Stimulated activated CD4-positive, alpha-beta T cell treated with anti-CD3 and anti-CD28 coated beads, TNF-alpha, amount 100 ng/mL, for 48 hours (primary cell): ENCODE measurements around the gene ABCC3.
"Not testable (repeated sequence)": the region's sequence is repeated elsewhere in the genome, so short reads cannot be mapped to it uniquely, and the experiment has no call there.

Source experiments
- DNase-seq, 3 donors: peaks; one replicate each; pipeline ENCODE4 v3.0.0-alpha.2; 2020; ENCODE audit warnings: low read depth in 3 of 3

Gene ABCC3

GRCh38 chr17:50666316-50666715, 31.6 kb downstream of the ABCC3 start:
- no peak for DNase-seq

DNA sequence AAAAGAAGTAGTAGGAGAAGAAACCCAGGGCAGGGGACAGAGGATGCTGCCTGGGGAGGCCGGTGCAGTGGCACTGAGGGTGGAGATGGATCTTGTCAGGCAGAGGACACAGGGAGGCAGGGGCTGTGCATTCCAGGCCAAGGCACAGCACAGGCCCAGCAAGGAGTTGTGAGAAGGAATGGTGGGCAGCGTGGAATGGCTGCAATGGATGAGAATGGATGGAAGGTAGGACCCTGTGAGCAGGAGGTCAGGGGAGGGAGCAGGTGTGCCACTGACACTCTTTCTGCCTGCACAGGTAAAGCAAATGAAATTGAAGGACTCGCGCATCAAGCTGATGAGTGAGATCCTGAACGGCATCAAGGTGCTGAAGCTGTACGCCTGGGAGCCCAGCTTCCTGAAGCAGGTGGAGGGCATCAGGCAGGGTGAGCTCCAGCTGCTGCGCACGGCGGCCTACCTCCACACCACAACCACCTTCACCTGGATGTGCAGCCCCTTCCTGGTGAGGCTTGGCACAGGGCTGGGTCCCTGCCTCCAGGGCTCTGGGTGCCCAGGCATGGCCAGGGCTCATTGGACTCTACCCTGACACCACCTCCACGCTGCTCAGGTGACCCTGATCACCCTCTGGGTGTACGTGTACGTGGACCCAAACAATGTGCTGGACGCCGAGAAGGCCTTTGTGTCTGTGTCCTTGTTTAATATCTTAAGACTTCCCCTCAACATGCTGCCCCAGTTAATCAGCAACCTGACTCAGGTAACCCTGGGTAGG, 32.8 kb downstream of the ABCC3 start:
- no peak for DNase-seq

DNA sequence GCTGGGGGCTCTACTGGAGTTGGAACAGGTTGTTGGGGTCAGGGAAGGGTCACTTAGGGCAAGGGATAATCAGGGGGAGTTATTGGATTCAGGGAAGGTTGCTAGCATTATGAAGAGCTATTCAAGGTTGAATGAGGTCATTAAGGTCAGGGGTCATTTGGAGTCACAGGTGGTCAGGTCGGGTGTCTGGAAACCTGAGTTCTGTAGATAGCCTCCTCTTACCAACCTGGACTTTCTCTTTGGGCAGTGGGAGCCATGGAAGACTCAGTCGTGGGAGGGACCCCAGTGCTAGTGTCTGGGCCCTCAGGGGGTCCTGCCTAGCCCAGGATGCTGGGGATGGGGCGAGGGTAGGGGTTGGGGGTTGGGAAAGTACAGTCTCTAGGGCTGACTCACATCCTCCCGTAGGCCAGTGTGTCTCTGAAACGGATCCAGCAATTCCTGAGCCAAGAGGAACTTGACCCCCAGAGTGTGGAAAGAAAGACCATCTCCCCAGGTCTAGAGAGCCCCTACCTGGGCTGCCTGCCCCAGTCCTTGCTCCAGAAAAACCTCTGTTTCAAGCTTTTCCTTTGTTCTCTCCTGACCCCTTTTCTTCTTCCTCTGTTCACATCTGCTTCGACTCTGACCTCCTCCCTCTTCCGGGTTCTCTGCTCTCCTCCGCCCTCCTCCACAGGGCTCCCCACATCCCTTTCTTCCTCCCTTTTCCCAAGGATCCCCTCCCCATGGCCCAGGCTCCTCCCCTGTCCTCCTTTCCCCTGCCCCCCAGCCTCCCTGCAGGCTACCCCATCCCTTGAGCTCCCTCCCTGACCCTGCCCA, 33.5 kb downstream of the ABCC3 start:
- DNase-seq, result no peak

DNA sequence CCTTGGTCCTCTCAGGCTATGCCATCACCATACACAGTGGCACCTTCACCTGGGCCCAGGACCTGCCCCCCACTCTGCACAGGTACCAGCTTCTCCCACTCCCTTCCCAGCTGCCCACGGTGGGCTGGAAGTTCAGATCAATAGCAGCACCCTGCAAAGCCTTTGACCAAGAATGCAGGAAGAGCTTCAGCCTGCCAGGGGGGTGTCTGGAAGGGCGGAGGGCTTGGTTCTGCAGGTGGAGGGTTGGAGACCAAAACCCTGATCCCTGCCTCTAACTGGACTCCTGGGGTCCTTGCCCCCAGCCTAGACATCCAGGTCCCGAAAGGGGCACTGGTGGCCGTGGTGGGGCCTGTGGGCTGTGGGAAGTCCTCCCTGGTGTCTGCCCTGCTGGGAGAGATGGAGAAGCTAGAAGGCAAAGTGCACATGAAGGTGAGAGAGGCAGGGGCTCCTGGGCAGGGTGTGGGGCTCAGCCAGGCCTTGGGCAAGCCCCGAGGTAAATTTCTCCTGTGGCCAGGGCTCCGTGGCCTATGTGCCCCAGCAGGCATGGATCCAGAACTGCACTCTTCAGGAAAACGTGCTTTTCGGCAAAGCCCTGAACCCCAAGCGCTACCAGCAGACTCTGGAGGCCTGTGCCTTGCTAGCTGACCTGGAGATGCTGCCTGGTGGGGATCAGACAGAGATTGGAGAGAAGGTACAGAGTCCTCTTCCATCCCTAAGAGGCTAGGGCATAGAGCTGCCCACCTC, 34.3 kb downstream of the ABCC3 start:
- DNase-seq, result no peak

DNA sequence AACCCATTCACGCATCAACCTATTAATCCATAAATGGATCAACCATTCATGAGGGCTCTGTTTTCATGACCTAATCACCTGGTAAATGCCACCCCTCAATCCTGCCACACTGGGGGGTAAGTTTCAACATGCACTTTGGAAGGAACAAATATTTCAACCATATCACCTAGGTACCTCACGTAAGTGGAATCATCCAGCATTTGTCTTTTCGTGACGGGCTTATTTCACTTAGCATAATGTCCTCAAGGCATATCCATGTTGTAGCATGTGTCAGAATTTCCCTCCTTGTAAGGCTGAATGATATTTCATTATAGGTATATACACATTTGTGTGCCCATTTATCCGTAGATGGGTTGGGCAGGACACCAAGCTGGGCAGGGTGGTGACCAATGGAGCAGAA, 37.4 kb downstream of the ABCC3 start:
- no peak for DNase-seq

DNA sequence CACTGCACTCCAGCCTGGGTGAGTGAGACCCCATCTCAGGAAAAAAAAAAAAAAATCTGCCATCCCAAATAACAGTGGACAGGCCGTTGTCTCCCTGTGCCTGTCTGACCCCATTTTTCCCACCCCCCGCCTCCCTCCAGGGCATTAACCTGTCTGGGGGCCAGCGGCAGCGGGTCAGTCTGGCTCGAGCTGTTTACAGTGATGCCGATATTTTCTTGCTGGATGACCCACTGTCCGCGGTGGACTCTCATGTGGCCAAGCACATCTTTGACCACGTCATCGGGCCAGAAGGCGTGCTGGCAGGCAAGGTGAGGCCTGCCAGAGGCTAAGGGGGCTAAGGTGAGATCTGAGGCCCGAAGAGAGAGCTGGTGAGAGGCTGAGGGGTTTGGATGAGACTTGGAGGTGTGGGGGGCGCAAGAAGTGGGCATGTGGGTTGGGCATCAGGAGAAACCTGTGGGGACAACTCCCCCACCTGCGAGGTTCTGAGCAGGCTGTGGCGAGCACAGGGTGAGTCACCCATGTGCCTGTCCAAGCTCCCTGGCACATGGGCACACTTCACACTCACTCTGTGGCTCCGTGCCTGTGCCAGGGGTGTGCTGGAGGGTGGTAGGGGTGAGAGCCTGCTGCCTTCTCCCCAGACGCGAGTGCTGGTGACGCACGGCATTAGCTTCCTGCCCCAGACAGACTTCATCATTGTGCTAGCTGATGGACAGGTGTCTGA, 38.3 kb downstream of the ABCC3 start:
- no peak for DNase-seq

DNA sequence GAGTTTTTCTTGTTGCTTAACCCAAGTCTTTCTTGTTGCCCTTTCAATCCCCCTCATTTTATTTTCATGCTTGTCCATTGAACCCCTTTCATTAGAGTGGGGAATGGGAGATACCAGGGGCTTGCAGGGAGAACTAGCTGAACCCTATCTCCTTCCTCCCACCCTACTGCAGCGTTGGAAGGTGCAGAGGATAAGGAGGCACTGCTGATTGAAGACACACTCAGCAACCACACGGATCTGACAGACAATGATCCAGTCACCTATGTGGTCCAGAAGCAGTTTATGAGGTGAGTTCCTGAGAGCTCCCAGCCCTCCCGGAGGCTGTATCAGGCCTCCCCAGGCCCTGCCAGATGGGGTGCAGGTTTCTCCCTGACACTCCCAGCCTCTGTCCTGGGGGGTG, 40.5 kb downstream of the ABCC3 start:
- no peak for DNase-seq

- DNase-seq, result no peak
Measured at GRCh38 chr17:50675627-50676026, 40.9 kb downstream of the ABCC3 start.

- DNase-seq, result no peak
Measured at GRCh38 chr17:50676065-50676975, 41.6 kb downstream of the ABCC3 start.

DNA sequence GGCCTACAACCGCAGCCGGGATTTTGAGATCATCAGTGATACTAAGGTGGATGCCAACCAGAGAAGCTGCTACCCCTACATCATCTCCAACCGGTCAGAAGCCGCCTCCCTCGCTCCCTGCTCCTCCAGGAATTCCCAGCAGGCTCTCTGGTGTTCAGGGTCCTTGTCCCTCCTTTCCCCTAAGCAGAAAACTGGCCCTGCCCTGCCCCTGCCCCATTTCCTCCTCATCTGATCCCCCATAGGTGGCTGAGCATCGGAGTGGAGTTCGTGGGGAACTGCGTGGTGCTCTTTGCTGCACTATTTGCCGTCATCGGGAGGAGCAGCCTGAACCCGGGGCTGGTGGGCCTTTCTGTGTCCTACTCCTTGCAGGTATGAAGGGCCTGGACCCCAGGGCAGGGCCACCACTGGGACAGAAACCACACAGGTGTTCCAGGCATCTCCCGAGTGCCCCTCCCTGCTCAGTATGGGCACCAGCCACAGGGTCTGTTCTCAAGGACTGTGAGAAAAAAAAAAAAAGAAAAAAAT, 43.2 kb downstream of the ABCC3 start:
- DNase-seq, result no peak

DNA sequence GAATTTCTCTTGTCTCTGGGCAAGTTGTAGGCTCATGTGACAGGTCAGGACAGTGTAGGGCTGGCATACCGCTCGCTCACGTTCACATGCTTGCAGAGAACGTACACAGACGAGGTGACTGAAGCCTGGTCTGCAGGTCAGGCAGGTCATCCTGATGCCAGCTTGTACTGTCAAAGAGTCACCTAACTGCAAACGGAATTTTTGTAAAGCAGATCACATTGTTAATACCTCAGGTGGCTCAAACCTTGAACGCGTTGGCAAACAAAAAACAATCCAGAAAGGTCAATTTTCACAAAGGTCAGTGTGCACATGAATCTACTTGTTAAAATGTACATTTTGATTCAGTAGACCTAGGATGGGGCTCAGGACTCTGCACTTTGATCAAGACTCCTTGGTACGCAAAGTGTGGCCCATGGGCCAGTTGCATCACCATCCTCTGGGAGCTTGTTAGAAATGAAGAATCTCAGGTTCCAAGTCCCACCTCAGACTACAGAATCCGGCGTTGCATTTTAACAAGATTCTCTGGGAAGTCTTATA, 44.4 kb downstream of the ABCC3 start:
- no peak for DNase-seq

DNA sequence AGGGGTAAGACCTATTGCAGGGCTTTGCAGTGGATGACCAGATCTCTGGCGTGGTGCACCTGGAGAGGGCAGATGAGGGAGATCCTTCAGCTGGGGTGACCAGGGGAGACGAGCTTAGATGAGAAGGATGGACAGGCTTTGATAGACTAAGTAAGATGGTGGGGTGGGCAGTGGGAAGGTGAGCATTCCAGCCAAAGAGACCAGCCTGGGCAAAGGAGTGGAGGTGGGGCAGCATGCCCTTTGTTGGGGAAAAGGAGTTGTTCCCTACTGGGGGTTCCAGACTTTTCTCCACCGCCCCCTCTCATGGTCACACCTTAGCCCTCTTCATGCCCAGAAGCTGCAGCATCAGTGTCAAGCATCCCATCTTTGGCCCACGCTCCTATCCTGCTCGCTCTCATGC, 45.4 kb downstream of the ABCC3 start:
- no peak for DNase-seq

DNA sequence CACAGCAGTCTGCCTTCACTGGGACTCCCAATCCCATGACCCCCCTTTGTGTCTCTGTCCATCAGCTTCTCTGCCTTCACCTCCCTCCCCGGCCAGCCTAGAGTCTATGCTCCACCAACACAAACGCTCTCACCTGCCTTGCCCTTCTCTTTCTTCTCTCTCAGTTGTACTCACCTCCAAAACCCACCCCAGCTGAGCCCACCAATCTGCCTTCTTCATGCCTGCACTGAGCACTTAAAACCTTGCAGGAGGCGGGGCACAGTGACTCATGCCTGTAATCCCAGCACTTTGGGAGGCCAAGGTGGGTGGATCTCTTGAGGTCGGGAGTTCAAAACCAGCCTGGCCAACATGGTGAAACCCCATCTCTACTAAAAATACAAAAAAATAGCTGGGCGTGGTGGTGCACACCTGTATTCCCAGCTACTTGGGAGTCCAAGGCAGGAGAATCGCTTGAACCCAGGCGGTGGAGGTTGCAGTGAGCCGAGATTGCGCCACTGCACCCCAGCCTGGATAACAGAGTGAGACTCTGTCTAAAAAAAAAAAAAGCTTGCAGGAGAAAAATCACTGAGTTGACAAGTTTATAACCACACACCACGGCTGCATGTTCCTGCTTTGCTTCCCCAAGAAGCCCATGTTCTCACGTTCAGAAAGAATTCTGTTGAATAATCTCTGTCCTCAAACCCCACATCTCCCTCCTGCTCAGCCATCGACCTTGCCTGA, 46.0 kb downstream of the ABCC3 start:
- not testable (repeated sequence) for DNase-seq

- DNase-seq, result no peak
Measured at GRCh38 chr17:50681263-50682200, 46.9 kb downstream of the ABCC3 start.

GRCh38 chr17:50682441-50682840, 47.8 kb downstream of the ABCC3 start:
- DNase-seq, result no peak

- no peak for DNase-seq
Measured at GRCh38 chr17:50682938-50683337, 48.3 kb downstream of the ABCC3 start.

GRCh38 chr17:50683434-50684287, 49.0 kb downstream of the ABCC3 start:
- no peak for DNase-seq

DNA sequence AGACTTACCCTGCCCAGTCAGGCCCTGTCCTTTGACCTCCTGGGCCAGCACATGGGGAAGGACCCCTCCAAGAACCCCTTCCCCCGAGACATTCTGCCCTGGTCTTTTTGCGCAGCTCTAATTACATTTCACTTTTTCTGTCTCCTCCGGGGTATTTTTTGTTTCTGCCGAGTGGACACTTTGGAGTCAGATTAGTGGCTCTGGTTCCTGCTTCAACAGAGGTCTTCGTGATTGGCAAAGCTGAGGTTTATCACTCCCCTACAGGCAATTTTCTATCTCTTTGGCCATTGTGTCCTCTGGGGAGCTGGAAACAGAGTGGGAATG, 49.6 kb downstream of the ABCC3 start:
- no peak for DNase-seq
